ENCODE measurements around the gene RND3.

- TF ChIP-seq HNRNPUL1 (IDR thresholded peaks at IDR 0.05; ENCODE audit: low read depth, low read length): no peak
- TF ChIP-seq ZNF44 (CRISPR knock-in tag; IDR thresholded peaks at IDR 0.05): no peak
- TF ChIP-seq ZSCAN31 (CRISPR knock-in tag; IDR thresholded peaks at IDR 0.05; ENCODE audit: low read depth): no peak
- TF ChIP-seq POGZ (CRISPR knock-in tag; IDR thresholded peaks at IDR 0.05): no peak
- no peak for TF ChIP-seq CTCF (CRISPR knock-in tag; IDR thresholded peaks at IDR 0.05)
- TF ChIP-seq MXI1 (IDR thresholded peaks at IDR 0.05; ENCODE audit: borderline replicate concordance, low read depth, low read length): no peak
- no peak for TF ChIP-seq CAMTA2 (CRISPR knock-in tag; IDR thresholded peaks at IDR 0.05; ENCODE audit: borderline replicate concordance)
- TF ChIP-seq ZNF713 (CRISPR knock-in tag; IDR thresholded peaks at IDR 0.05): no peak
- no peak for TF ChIP-seq NKX3-1 (CRISPR knock-in tag; IDR thresholded peaks at IDR 0.05)
- TF ChIP-seq MBD4 (IDR thresholded peaks at IDR 0.05; ENCODE audit: borderline replicate concordance, low read length): no peak
- no peak for TF ChIP-seq TAF1 (CRISPR knock-in tag; IDR thresholded peaks at IDR 0.05)
Observed at GRCh38 chr2:150483532-150483931, 3.9 kb downstream of the RND3 start.

Measured in HepG2 (cell line).